ENCODE measurements around the gene GBP6.

- no peak for TF ChIP-seq CTCF (IDR thresholded peaks at IDR 0.05 in 4 of 5, conservative IDR thresholded peaks at IDR 0.05 in 1 of 5)
- no peak for TF ChIP-seq POLR2A (IDR thresholded peaks at IDR 0.05)
Measured at GRCh38 chr1:89383185-89383584, 19.3 kb downstream of the GBP6 start.
